Endothelial cell of umbilical vein (primary cell): Measurements from ENCODE around the gene GADL1. TPM values are rescaled to one million over a fixed set of nuclear protein-coding genes. Genes with fewer than 3 reads are reported as not detected.

Experiments
- BruUV-seq: library from RNA; stranded (reverse); fragments of 400-500 nt; replicated peaks from 2 replicates; lab custom pipeline; 2021; lab: Mats Ljungman, UMichigan
- CTCF ChIA-PET: fragments of 300-600, 350-600 bp; sonication (Branson Sonifier 250); formaldehyde crosslinking; loops from one replicate; lab custom pipeline; 2021; ENCODE audit warnings: antibody characterized with exemption, inconsistent platforms; lab: Charles Lee
- POLR2A ChIA-PET: fragments of 300-600, 350-600 bp; sonication (Branson Sonifier 250); formaldehyde crosslinking; loops from one replicate; lab custom pipeline; 2021; ENCODE audit warnings: antibody characterized with exemption, inconsistent platforms; lab: Charles Lee
- DNase-seq: peaks from one replicate; pipeline ENCODE4 v3.0.0-alpha.2; 2011; ENCODE audit warnings: low read depth, low spot score
- FAIRE-seq: peaks from 2 replicates; lab custom pipeline; 2011; peaks lifted over from hg19 to GRCh38; lab: Jason Lieb, UNC
- H2AFZ ChIP-seq: 2 replicates; pipeline ENCODE4 v1.6.0; 2012; ENCODE audit warnings: low read depth, low read length, control low read depth, inconsistent platforms
- H3K27ac ChIP-seq: 2 replicates; pipeline ENCODE4 v1.5.1; 2011; ENCODE audit warnings: low read depth, mild to moderate bottlenecking, control low read depth, low read length, moderate library complexity; ENCODE audit not compliant: insufficient read depth
- H3K27me3 ChIP-seq, 2 experiments: 2 replicates each; pipeline versions ENCODE4 v1.6.0 to v1.6.1; 2011; ENCODE audit warnings: low read length in 2 of 2, mixed read lengths in 1 of 2; ENCODE audit not compliant: control insufficient read depth in 2 of 2, insufficient read depth in 2 of 2
- H3K36me3 ChIP-seq, 2 experiments: 2 replicates in 1 of 2; 3 replicates in 1 of 2; pipeline ENCODE4 v1.5.1; 2011; ENCODE audit warnings: low read length in 2 of 2, mild to moderate bottlenecking in 1 of 2, moderate library complexity in 1 of 2; ENCODE audit not compliant: control insufficient read depth in 2 of 2, insufficient read depth in 2 of 2; ENCODE audit errors: extremely low read depth in 1 of 2
- H3K4me1 ChIP-seq: 3 replicates; pipeline ENCODE4 v1.5.1; 2011; ENCODE audit warnings: mild to moderate bottlenecking, low read length; ENCODE audit not compliant: control insufficient read depth, insufficient read depth; ENCODE audit errors: extremely low read depth
- H3K4me2 ChIP-seq: 2 replicates; pipeline ENCODE4 v1.6.1; 2011; ENCODE audit warnings: low read length, control low read depth, mixed read lengths; ENCODE audit not compliant: insufficient read depth
- H3K4me3 ChIP-seq, 3 experiments: fragments of 200-600 bp in 1 of 3; sonication (generic), shearing (Covaris generic) in 1 of 3; replicated peaks in 1 of 3; 2 replicates each; pipeline ENCODE4 v1.5.1; 2011 to 2016; ENCODE audit warnings: control low read depth in 3 of 3, low read length in 3 of 3, mild to moderate bottlenecking in 2 of 3, inconsistent platforms in 1 of 3, low read depth in 1 of 3, moderate library complexity in 1 of 3; ENCODE audit not compliant: insufficient read depth in 1 of 3
- H3K79me2 ChIP-seq: 2 replicates; pipeline ENCODE4 v1.6.0; 2012; ENCODE audit warnings: low read length, inconsistent platforms; ENCODE audit not compliant: control insufficient read depth, insufficient read depth
- H3K9ac ChIP-seq: replicated peaks from 2 replicates; pipeline ENCODE3; 2011; ENCODE audit warnings: low read length, control low read depth; ENCODE audit not compliant: insufficient read depth; ENCODE audit errors: extremely low read depth
- H3K9me1 ChIP-seq: replicated peaks from 3 replicates; pipeline ENCODE4 v1.6.0; 2011; ENCODE audit warnings: mild to moderate bottlenecking, low read length; ENCODE audit not compliant: control insufficient read depth, insufficient read depth; ENCODE audit errors: extremely low read depth
- H3K9me3 ChIP-seq: replicated peaks from 2 replicates; pipeline ENCODE4 v1.5.1; 2012; ENCODE audit warnings: low read length, inconsistent platforms; ENCODE audit not compliant: control insufficient read depth, insufficient read depth
- H4K20me1 ChIP-seq: replicated peaks from 2 replicates; pipeline ENCODE3; 2011; ENCODE audit warnings: mild to moderate bottlenecking, low read length; ENCODE audit not compliant: control insufficient read depth, insufficient read depth; ENCODE audit errors: extremely low read depth
- EZH2 ChIP-seq: IDR thresholded peaks from 2 replicates; pipeline ENCODE4 v1.6.1; 2012; ENCODE audit warnings: borderline replicate concordance, low read depth, mild to moderate bottlenecking, moderate library complexity, low read length, inconsistent platforms; ENCODE audit not compliant: severe bottlenecking
- FOS ChIP-seq: IDR thresholded peaks from 2 replicates; pipeline ENCODE4 v1.6.1; 2011; ENCODE audit warnings: mild to moderate bottlenecking, low read length, moderate library complexity, borderline replicate concordance; ENCODE audit not compliant: insufficient read depth
- GATA2 ChIP-seq: IDR thresholded peaks from 2 replicates; pipeline ENCODE4 v1.7.0; 2011; ENCODE audit warnings: low read depth, mild to moderate bottlenecking, moderate library complexity, mixed read lengths, low read length; ENCODE audit not compliant: insufficient read length, insufficient read depth
- JUN ChIP-seq: IDR thresholded peaks from 2 replicates; pipeline ENCODE4 v1.6.1; 2011; ENCODE audit warnings: borderline replicate concordance, low read depth; ENCODE audit not compliant: insufficient read length, insufficient read depth
- MYC ChIP-seq: IDR thresholded peaks from one replicate; pipeline ENCODE4 v1.6.1; 2011; ENCODE audit warnings: mild to moderate bottlenecking, low read depth, low read length
- POLR2A ChIP-seq: IDR thresholded peaks from 2 replicates; pipeline ENCODE4 v1.6.1; 2012; ENCODE audit warnings: low read depth, mild to moderate bottlenecking, control low read depth, low read length
- POLR2AphosphoS5 ChIP-seq: IDR thresholded peaks from 2 replicates; pipeline ENCODE4 v1.6.1; 2012; ENCODE audit warnings: low read depth, mild to moderate bottlenecking, control low read depth, low read length, moderate library complexity; ENCODE audit not compliant: insufficient read depth
- dilution Hi-C: fragments of 300-500 bp; cut with MboI; formaldehyde crosslinking; loops from one replicate; pipeline ENCODE4 v1.15.0; 2019; ENCODE audit warnings: low sequenced_read_pairs; ENCODE audit not compliant: extremely low pct_ligation_motif_present
- intact Hi-C: fragments of 100-400 bp; cut with micrococcal nuclease; formaldehyde crosslinking; loops from one replicate; pipeline ENCODE4 v1.10.0; 2022
- polyA plus RNA-seq, 4 experiments: library from polyadenylated mRNA; depleted of rRNA in 3 of 4; stranded (reverse) in 3 of 4; unstranded in 1 of 4; fragments of >200 nt; gene quantifications; 2 replicates each; pipeline versions ENCODE4 v1.2.1 to v1.2.3, GENCODE V29; 2011 to 2012; ENCODE audit warnings: missing spikeins in 1 of 4
- total RNA-seq: library from RNA; stranded (reverse); gene quantifications from 2 replicates; pipeline ENCODE4 v1.2.3, GENCODE V29; 2021
- TF ChIP-seq, protein P1 (sequence below): IDR thresholded peaks from 2 replicates; pipeline ENCODE4 v1.6.1; 2011; ENCODE audit not compliant: insufficient read depth, insufficient read length
- TF ChIP-seq, protein P2 (sequence below), 2 donors: IDR thresholded peaks; 1 replicate in 1 of 2; 2 replicates in 1 of 2; pipeline ENCODE4 v1.5.1; 2011; ENCODE audit warnings: low read length in 2 of 2, mild to moderate bottlenecking in 2 of 2, moderate library complexity in 2 of 2, control low read depth in 1 of 2, inconsistent platforms in 1 of 2, low read depth in 1 of 2; ENCODE audit not compliant: insufficient read depth in 1 of 2; ENCODE audit errors: extremely low read depth in 1 of 2

GADL1 gene
- total and polyA plus RNA-seq, 2 donors (not counting 3 experiments of a cell fraction or from before 2014, with no cell fraction given), result not detected

DNA sequence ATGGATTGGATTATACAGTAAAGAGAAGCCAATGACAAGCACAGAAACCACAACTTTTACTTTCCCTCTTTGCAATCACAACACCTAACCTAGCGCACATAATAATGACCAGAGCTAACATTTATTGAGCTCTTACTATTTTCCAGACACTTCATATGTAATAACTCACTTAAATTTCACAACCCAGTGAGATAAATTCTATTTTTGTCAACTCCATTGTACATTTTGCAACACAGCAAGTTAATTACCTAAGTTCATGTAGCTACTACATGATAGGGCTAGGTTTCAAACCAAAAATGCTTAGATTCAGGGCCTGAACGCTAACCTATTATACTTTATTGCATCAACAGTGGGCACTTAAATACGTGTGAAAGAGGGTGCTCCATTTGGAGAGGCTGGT lies 89.5 kb downstream of the GADL1 start:
- intact Hi-C loops, result no loop called here
- TF ChIP-seq, protein P1, sequence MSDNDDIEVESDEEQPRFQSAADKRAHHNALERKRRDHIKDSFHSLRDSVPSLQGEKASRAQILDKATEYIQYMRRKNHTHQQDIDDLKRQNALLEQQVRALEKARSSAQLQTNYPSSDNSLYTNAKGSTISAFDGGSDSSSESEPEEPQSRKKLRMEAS, result no peak
- no peak for TF ChIP-seq POLR2AphosphoS5
- TF ChIP-seq EZH2, result no peak
- no peak for TF ChIP-seq FOS
- TF ChIP-seq MYC, result no peak
- no peak for TF ChIP-seq GATA2
- TF ChIP-seq JUN, result no peak
- no peak for DNase-seq
- Histone ChIP-seq H4K20me1 (no peaks in the 10 kb centered on the region), H3K9me3 (no peaks in the 10 kb centered on the region), H2AFZ (no peak overlapping the region), H3K27me3 (peaks cover 3 to 4% of the 10 kb centered on the region in 2 experiments), H3K4me3 (no peak overlapping the region), H3K27ac (no peak overlapping the region), H3K36me3 (no peaks in the 10 kb centered on the region), H3K4me2 (no peak overlapping the region), H3K4me1 (no peaks in the 10 kb centered on the region), H3K9ac (no peak overlapping the region), H3K79me2 (no peaks in the 10 kb centered on the region), H3K9me1 (no peaks in the 10 kb centered on the region)
- no peak for FAIRE-seq
- ChIA-PET CTCF (no interaction called here), POLR2A (no interaction called here)
- dilution Hi-C loops, result no loop called here
- BruUV-seq, result no TSS peak

DNA sequence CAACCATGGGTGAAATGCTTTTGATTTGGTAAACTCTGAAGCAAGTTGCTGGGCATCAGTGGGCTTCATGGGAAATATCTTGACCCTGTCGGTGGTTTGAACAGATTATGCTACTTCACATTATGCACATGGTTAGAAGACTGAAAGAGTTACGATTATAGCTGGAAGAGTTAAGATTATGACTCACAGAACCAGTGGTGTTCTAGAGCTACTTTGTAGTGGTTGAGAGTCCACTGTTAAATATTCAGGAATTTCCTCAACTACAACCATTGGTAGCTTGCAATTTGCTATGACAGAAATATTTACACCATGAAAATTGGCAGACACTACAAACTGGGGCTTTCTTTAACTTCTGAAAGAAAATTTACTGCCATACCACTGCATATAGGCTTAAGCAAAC lies 99.3 kb downstream of the GADL1 start:
- intact Hi-C loops (loop anchor here (10.0 kb wide), 1 partner anchor 130 kb away; no protein-coding TSS in a partner anchor), dilution Hi-C loops (no loop called here)
- CTCF ChIA-PET, result interaction anchor here (0.5 kb wide), 1 partner anchor 785 kb away, joined by 3 read pairs; no protein-coding TSS in a partner anchor
- H3K4me1 ChIP-seq, result no peaks in the 10 kb centered on the region
- no TSS peak for BruUV-seq
- H3K36me3 ChIP-seq, result no peaks in the 10 kb centered on the region
- H3K9me3 ChIP-seq, result no peaks in the 10 kb centered on the region
- no peak for FAIRE-seq
- no peak overlapping the region for H3K4me2 ChIP-seq
- peaks cover 11 to 23% of the 10 kb centered on the region in 2 experiments for H3K27me3 ChIP-seq
- no peak overlapping the region for H2AFZ ChIP-seq
- no peak overlapping the region for H3K27ac ChIP-seq
- H4K20me1 ChIP-seq, result no peaks in the 10 kb centered on the region
- TF ChIP-seq JUN (no peak), EZH2 (no peak), GATA2 (no peak), FOS (no peak), POLR2AphosphoS5 (no peak), POLR2A (no peak), MYC (no peak)
- TF ChIP-seq, protein P1, result no peak
- TF ChIP-seq, protein P2, sequence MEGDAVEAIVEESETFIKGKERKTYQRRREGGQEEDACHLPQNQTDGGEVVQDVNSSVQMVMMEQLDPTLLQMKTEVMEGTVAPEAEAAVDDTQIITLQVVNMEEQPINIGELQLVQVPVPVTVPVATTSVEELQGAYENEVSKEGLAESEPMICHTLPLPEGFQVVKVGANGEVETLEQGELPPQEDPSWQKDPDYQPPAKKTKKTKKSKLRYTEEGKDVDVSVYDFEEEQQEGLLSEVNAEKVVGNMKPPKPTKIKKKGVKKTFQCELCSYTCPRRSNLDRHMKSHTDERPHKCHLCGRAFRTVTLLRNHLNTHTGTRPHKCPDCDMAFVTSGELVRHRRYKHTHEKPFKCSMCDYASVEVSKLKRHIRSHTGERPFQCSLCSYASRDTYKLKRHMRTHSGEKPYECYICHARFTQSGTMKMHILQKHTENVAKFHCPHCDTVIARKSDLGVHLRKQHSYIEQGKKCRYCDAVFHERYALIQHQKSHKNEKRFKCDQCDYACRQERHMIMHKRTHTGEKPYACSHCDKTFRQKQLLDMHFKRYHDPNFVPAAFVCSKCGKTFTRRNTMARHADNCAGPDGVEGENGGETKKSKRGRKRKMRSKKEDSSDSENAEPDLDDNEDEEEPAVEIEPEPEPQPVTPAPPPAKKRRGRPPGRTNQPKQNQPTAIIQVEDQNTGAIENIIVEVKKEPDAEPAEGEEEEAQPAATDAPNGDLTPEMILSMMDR (IDR thresholded peaks at IDR 0.05; ENCODE audit: extremely low read depth in 1 of 2, insufficient read depth in 1 of 2, low read depth in 1 of 2, low read length in 2 of 2), result no peak
- H3K79me2 ChIP-seq, result no peaks in the 10 kb centered on the region
- H3K9me1 ChIP-seq, result no peaks in the 10 kb centered on the region
- H3K9ac ChIP-seq, result no peak overlapping the region
- no peak overlapping the region for H3K4me3 ChIP-seq
- no peak for DNase-seq
- POLR2A ChIA-PET, result no interaction called here
